ENCODE data around the gene DIP2A.
A peak's percentile ranks its signal among the peaks of the same experiment; 100 is the strongest.
"Not testable (repeated sequence)": the region's sequence is repeated elsewhere in the genome, so short reads cannot be mapped to it uniquely, and the experiment has no call there.

Gene DIP2A

GRCh38 chr21:46482846-46483231, 24.1 kb downstream of the DIP2A start:
- DNase-seq, result no peak

GRCh38 chr21:46483300-46484295, 24.9 kb downstream of the DIP2A start:
- peak; percentile 27 for DNase-seq

- no peak for DNase-seq
Measured at GRCh38 chr21:46486481-46487126, 27.9 kb downstream of the DIP2A start.

- DNase-seq, result no peak
Measured at GRCh38 chr21:46489162-46489663, 30.5 kb downstream of the DIP2A start.

DNA sequence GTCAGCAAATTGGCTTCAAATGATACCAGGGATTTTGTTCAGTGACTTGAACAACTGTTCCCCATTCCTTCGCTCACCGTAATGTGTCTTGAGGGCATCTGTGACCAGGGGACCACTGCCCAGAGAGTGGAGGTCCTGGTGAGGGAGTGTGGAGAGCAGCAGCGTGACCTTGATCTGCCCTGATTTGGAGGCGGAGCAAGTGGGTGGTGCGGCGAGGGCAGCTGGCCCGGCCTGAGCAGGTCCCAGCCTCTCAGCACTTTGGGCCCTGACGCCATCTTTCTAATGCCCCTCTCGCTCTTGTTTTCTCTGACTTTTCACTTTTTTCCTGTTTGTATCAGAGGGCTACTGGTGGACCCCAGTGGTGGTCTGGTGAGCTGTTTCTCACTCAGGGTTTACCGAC, 31.1 kb downstream of the DIP2A start:
- no peak for DNase-seq

GRCh38 chr21:46491553-46491952, 32.9 kb downstream of the DIP2A start:
- no peak for DNase-seq

DNA sequence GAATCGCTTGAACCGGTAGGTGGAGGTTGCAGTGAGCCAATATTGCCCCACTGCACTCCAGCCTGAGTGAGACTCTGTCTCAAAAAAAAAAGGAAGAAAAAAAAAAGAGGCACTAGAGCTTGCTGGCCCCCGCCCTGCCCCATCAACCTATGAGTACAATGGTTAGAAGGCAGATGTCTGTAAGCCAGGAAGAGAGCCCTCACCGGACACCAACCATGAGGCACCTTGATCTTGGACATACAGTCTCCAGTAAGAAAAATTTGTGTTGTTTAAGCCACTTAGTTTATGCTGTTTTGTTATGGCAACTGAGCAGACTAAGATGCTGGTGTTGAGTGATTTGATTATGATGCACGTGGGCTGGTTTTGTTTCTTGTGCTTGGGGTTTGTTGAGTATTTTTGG, 34.2 kb downstream of the DIP2A start:
- no peak for DNase-seq

DNA sequence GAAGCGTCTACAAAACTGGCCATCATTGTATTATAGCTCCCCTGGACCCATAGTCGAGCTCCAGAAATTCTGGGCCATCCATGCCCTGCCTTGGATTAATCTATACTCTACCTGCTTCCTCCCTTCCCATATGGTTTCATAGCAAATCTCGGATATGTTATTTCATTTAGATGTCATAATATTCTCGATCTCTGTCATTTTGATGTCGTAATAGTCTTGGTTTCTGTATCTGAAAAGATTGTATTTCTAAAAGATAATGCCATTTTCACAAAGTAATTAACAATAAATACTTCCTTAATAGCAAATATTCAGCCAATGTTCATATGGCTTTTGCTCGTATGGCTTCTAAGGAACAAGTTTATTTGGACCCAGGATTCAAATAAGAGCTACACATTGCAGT, 35.1 kb downstream of the DIP2A start:
- DNase-seq, result no peak

DNA sequence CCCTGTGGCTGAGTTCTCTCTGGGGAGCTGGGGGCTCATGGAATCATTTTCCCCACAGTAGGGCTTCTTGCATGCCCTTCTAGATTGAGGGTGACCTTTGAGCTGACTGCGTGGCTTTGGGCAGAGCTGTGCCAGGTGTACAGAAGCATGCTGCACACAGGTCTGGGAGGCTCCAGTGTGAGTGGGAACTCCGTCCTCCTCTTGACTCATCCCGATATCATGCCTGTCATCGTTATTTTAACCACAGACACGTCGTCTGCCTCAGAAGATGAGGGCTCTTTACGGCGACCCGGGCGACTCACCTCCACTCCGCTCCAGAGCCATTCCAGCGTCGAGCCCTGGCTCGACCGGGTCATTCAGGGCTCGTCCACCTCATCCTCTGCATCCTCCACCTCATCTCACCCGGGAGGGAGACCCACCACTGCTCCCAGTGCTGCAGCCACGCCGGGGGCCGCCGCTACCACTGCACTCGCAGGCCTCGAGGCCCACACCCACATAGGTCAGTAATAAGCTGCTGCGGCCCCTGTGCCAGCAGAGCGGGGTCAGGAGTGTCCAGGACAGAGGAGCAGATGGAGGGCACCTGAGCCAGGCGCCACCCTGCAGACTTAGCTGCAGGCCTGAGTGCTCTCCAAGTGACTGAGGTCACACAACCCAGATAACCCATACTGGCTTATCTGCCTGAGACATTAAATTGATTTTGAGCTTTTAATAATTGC, 39.8 kb downstream of the DIP2A start:
- DNase-seq, result no peak

DNA sequence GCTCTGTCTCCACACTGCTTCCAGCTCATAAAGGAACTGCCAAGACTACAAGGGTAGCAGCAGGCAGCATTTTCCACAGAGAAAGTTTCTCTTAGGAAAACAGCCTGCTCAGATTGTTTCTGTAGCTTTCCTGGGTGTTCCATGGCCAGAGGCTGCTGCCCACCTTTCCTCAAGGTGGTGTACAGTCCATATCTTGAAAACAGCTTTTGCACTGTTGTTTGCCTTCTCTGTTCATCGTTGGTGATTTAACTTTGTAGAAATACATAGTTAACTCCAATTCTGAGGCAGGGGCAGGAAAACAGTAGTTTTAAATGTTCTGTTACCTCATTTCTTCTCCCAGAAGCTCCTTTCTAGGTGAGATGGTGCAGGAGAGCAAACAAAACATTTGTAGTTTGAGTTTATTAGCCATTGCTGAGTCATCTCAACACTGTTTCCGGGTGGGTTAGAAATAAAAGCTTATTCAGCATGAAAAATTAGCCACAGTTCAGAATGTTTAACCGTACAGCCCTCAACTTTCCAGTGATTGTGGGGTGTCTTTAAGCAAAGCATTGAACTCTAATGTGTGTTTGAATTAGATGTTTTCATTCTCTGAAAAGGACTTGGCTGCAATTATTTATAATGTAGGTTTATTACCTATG, 41.7 kb downstream of the DIP2A start:
- DNase-seq, result peak; percentile 33

- DNase-seq, result no peak
Measured at GRCh38 chr21:46503922-46504550, 45.3 kb downstream of the DIP2A start.

DNA sequence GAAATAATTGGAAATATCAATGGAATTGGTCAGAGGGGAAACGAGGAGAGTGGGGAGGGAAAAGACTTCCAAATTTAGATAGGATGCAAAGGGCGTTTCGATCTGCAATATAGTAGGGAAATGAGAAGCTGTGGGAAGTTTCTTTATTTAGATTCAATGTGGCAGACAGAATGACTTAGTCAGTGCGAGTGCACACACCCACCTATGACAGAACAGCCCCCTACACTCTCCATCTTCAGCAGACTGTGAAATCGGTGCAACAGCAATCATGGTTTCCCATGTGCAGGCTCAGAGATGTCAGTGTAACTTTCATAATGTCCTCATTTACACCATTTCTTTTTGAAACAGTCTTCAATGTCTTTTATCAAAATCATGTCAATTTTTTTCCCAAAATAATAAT, 46.0 kb downstream of the DIP2A start:
- no peak for DNase-seq

GRCh38 chr21:46507562-46507961, 48.9 kb downstream of the DIP2A start:
- no peak for DNase-seq

GRCh38 chr21:46509741-46510502, 51.2 kb downstream of the DIP2A start:
- DNase-seq, result no peak

GRCh38 chr21:46515109-46515508, 56.4 kb downstream of the DIP2A start:
- peak; percentile 55 for DNase-seq

- DNase-seq, result no peak
Measured at GRCh38 chr21:46516068-46516467, 57.4 kb downstream of the DIP2A start.

GRCh38 chr21:46517361-46517760, 58.7 kb downstream of the DIP2A start:
- DNase-seq, result no peak

DNA sequence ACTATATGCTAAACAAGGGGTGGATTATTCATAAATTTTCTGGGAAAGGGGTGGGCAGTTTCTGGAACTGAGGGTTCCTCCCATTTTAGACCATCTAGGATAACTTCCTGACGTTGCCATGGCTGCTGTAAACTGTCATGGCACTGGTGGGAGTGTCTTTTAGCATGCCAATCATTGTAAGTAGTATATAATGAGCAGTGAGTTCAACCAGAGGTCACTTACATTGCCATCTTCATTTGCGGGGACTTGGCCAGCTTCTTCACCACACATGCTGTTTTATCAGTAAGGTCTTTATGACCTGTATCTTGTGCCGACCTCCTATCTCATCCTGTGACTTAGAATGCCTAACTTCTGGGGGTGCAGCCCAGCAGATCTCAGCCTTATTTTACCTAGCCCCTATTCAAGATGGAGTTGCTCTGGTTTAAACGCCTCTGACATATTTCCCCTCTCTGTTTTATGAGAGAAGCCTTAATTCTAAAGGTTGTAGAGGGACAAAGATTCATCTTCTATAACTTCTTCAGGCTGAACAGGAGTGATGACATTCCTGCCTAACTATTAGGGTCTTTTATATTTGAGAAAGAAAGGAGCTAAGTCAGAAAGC, 60.4 kb downstream of the DIP2A start:
- DNase-seq, result no peak

GRCh38 chr21:46527393-46527792, 68.7 kb downstream of the DIP2A start:
- DNase-seq, result not testable (repeated sequence)

DNA sequence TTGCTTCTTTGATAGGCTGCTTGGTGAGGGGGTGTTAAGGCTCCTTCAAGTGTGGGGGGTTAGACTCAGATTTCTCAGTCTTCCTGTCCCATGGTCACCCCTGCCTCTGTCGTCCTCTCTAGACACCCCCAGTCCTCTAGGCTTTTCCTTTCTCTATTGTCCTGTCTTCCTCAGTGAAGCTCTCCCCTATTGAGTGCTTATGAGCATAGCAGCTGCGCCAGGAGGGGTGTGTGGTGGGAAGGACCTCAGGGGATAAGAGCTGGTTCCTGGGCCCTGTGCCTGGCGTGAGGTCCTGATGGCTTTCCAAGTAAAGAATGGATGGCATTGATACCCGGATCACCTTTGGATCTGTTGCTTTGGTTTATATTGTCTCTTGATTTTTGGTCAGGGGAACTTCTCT, 69.1 kb downstream of the DIP2A start:
- no peak for DNase-seq

GRCh38 chr21:46532080-46532479, 73.4 kb downstream of the DIP2A start:
- DNase-seq, result peak; percentile 40
